ENCODE data around the gene ZNF750. TPM values are rescaled to one million over a fixed set of nuclear protein-coding genes. Genes with fewer than 3 reads are reported as not detected.

The ZNF750 gene
- total and polyA plus RNA-seq, 2 of the 13 experiments (the other 11 are each of a cell fraction or from before 2014, with no cell fraction given) = not detected

GRCh38 chr17:82881900-82882714 lies 42.3 kb upstream of the ZNF750 start (continued):
- TF ChIP-seq, protein P1, sequence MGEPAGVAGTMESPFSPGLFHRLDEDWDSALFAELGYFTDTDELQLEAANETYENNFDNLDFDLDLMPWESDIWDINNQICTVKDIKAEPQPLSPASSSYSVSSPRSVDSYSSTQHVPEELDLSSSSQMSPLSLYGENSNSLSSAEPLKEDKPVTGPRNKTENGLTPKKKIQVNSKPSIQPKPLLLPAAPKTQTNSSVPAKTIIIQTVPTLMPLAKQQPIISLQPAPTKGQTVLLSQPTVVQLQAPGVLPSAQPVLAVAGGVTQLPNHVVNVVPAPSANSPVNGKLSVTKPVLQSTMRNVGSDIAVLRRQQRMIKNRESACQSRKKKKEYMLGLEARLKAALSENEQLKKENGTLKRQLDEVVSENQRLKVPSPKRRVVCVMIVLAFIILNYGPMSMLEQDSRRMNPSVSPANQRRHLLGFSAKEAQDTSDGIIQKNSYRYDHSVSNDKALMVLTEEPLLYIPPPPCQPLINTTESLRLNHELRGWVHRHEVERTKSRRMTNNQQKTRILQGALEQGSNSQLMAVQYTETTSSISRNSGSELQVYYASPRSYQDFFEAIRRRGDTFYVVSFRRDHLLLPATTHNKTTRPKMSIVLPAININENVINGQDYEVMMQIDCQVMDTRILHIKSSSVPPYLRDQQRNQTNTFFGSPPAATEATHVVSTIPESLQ (CRISPR knock-in tag; conservative IDR thresholded peaks at IDR 0.05) = no peak
- TF ChIP-seq SAP130 (CRISPR knock-in tag; IDR thresholded peaks at IDR 0.05; ENCODE audit: low read depth) (peak; percentile 67), GABPB1 (CRISPR knock-in tag; IDR thresholded peaks at IDR 0.05) (no peak), ZNF703 (CRISPR knock-in tag; IDR thresholded peaks at IDR 0.05; ENCODE audit: borderline replicate concordance) (no peak), STAT5B (CRISPR knock-in tag; IDR thresholded peaks at IDR 0.05) (no peak), SMARCC2 (IDR thresholded peaks at IDR 0.05) (no peak), ZNF749 (CRISPR knock-in tag; IDR thresholded peaks at IDR 0.05; ENCODE audit: borderline replicate concordance) (no peak), HOXD1 (CRISPR knock-in tag; IDR thresholded peaks at IDR 0.05) (no peak), ZNF589 (CRISPR knock-in tag; conservative IDR thresholded peaks at IDR 0.05) (no peak), PTBP1 (IDR thresholded peaks at IDR 0.05; ENCODE audit: low read depth, low read length, poor library complexity, severe bottlenecking) (peak; percentile 93), MIER2 (CRISPR knock-in tag; IDR thresholded peaks at IDR 0.05) (no peak), CAMTA2 (CRISPR knock-in tag; IDR thresholded peaks at IDR 0.05; ENCODE audit: borderline replicate concordance) (no peak), ZNF253 (CRISPR knock-in tag; IDR thresholded peaks at IDR 0.05; ENCODE audit: borderline replicate concordance) (no peak), PCBP1 (IDR thresholded peaks at IDR 0.05; ENCODE audit: borderline replicate concordance, low read depth, low read length) (0 out of 2 replicates have a peak, but pooled peaks have one; percentile 57), HDAC2 (CRISPR knock-in tag; IDR thresholded peaks at IDR 0.05) (peak; percentile 75), ZNF510 (CRISPR knock-in tag; IDR thresholded peaks at IDR 0.05; ENCODE audit: low read depth) (no peak), RXRB (CRISPR knock-in tag; IDR thresholded peaks at IDR 0.05; ENCODE audit: borderline replicate concordance) (no peak), MAFG (CRISPR knock-in tag; IDR thresholded peaks at IDR 0.05) (no peak), YY1 (IDR thresholded peaks at IDR 0.05; ENCODE audit: insufficient read depth, insufficient replicate concordance, low read depth, low read length) (no peak), ZNF619 (CRISPR knock-in tag; IDR thresholded peaks at IDR 0.05) (no peak), SIN3A (IDR thresholded peaks at IDR 0.05; ENCODE audit: borderline replicate concordance, low read depth, low read length) (no peak), ZMYM4 (CRISPR knock-in tag; IDR thresholded peaks at IDR 0.05) (peak; percentile 47; the same call in 1 of the 2 replicates), HOXA7 (CRISPR knock-in tag; IDR thresholded peaks at IDR 0.05) (no peak), SKI (IDR thresholded peaks at IDR 0.05; ENCODE audit: partially characterized antibody) (no peak), RXRA (CRISPR knock-in tag; IDR thresholded peaks at IDR 0.05) (no peak; the same call in 1 of the 2 replicates), ZNF335 (CRISPR knock-in tag; IDR thresholded peaks at IDR 0.05) (peak; percentile 59; the same call in 1 of the 2 replicates), ZSCAN25 (CRISPR knock-in tag; IDR thresholded peaks at IDR 0.05) (peak; percentile 88; the same call in 1 of the 2 replicates), ZC3H4 (CRISPR knock-in tag; IDR thresholded peaks at IDR 0.05; ENCODE audit: borderline replicate concordance) (no peak), SP2 (CRISPR knock-in tag; IDR thresholded peaks at IDR 0.05) (no peak)
- TF ChIP-seq, protein P2, sequence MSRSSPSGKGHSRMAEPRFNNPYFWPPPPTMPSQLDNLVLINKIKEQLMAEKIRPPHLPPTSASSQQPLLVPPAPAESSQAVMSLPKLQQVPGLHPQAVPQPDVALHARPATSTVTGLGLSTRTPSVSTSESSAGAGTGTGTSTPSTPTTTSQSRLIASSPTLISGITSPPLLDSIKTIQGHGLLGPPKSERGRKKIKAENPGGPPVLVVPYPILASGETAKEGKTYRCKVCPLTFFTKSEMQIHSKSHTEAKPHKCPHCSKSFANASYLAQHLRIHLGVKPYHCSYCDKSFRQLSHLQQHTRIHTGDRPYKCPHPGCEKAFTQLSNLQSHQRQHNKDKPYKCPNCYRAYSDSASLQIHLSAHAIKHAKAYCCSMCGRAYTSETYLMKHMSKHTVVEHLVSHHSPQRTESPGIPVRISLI (CRISPR knock-in tag; IDR thresholded peaks at IDR 0.05; ENCODE audit: borderline replicate concordance) = no peak
